ENCODE results near the gene TAS2R20. TPM values are rescaled to one million over a fixed set of nuclear protein-coding genes. Genes with fewer than 3 reads are reported as not detected.
"Not testable (repeated sequence)": the region's sequence is repeated elsewhere in the genome, so short reads cannot be mapped to it uniquely, and the experiment has no call there.

TAS2R20 gene
- total RNA-seq: 3.8 to 5.0 TPM (median 4.8 TPM) in 3 replicates

GRCh38 chr12:10998204-10998603, at the start of gene TAS2R20:
Gene TAS2R20 (minus strand): TSS chr12:10998304. CDS start chr12:10997875, 429 bp downstream.
- Mint-ChIP-seq H3K9me3 (peaks cover 12% of the 10 kb centered on the region), H3K27me3 (ENCODE audit: low read depth) (no peaks in the 10 kb centered on the region), H3K36me3 (peaks cover 19% of the 10 kb centered on the region), H3K4me3 (no peak within 1 kb of the TSS), H3K27ac (no peak within 1 kb of the TSS), H3K4me1 (no peaks in the 10 kb centered on the region)
- TF ChIP-seq CTCF (IDR thresholded peaks at IDR 0.05; ENCODE audit: unreplicated experiment): no peak
- DNase-seq (ENCODE audit: low spot score in 2 of 2, unreplicated experiment in 2 of 2): no peak

- not testable (repeated sequence) for H3K27ac Mint-ChIP-seq; H3K4me3 Mint-ChIP-seq; H3K4me1 Mint-ChIP-seq; DNase-seq (ENCODE audit: low spot score in 2 of 2, unreplicated experiment in 2 of 2); H3K27me3 Mint-ChIP-seq (ENCODE audit: low read depth)
- Mint-ChIP-seq H3K36me3 (peaks cover 53% of the 10 kb centered on the region), H3K9me3 (peaks cover 31% of the 10 kb centered on the region)
Measured at GRCh38 chr12:11041366-11041765, 43.3 kb upstream of the TAS2R20 start.

- no peak overlapping the region for H3K4me3 Mint-ChIP-seq
- peaks cover 55% of the 10 kb centered on the region for H3K36me3 Mint-ChIP-seq
Measured at GRCh38 chr12:11040162-11040561, 42.1 kb upstream of the TAS2R20 start.

GRCh38 chr12:11039171-11039570, 41.1 kb upstream of the TAS2R20 start:
- TF ChIP-seq CTCF (IDR thresholded peaks at IDR 0.05; ENCODE audit: unreplicated experiment): no peak
- Mint-ChIP-seq H3K27me3 (ENCODE audit: low read depth) (no peaks in the 10 kb centered on the region), H3K36me3 (peaks cover 46% of the 10 kb centered on the region), H3K27ac (no peak overlapping the region), H3K9me3 (peaks cover 26% of the 10 kb centered on the region), H3K4me3 (no peak overlapping the region), H3K4me1 (no peaks in the 10 kb centered on the region)
- no peak for DNase-seq (ENCODE audit: low spot score in 2 of 2, unreplicated experiment in 2 of 2)

More at GRCh38 chr12:11040162-11040561, 42.1 kb upstream of the TAS2R20 start:
- Mint-ChIP-seq H3K27ac (no peak overlapping the region), H3K9me3 (peaks cover 34% of the 10 kb centered on the region), H3K4me1 (no peaks in the 10 kb centered on the region), H3K27me3 (ENCODE audit: low read depth) (no peaks in the 10 kb centered on the region)
- no peak for TF ChIP-seq CTCF (IDR thresholded peaks at IDR 0.05; ENCODE audit: unreplicated experiment)
- no peak for DNase-seq (ENCODE audit: low spot score in 2 of 2, unreplicated experiment in 2 of 2)

GRCh38 chr12:11033959-11034358, 35.9 kb upstream of the TAS2R20 start:
- H3K4me3 Mint-ChIP-seq; H3K27me3 Mint-ChIP-seq (ENCODE audit: low read depth); DNase-seq (ENCODE audit: low spot score in 2 of 2, unreplicated experiment in 2 of 2); H3K4me1 Mint-ChIP-seq; H3K27ac Mint-ChIP-seq: not testable (repeated sequence)
- Mint-ChIP-seq H3K9me3 (peaks cover 15% of the 10 kb centered on the region), H3K36me3 (peaks cover 31% of the 10 kb centered on the region)

GRCh38 chr12:11031307-11031706, 33.2 kb upstream of the TAS2R20 start, which contains the start of gene TAS2R31:
Gene TAS2R31 (minus strand): TSS chr12:11031407. CDS start chr12:11031335, 72 bp downstream.
- no peaks in the 10 kb centered on the region for H3K4me1 Mint-ChIP-seq
- peaks cover 10% of the 10 kb centered on the region for H3K9me3 Mint-ChIP-seq
- H3K27ac Mint-ChIP-seq: no peak within 1 kb of the TSS
- no peak for DNase-seq (ENCODE audit: low spot score in 2 of 2, unreplicated experiment in 2 of 2)
- H3K36me3 Mint-ChIP-seq: peaks cover 37% of the 10 kb centered on the region
- no peak for TF ChIP-seq CTCF (IDR thresholded peaks at IDR 0.05; ENCODE audit: unreplicated experiment)
- H3K27me3 Mint-ChIP-seq (ENCODE audit: low read depth): no peaks in the 10 kb centered on the region
- H3K4me3 Mint-ChIP-seq: no peak within 1 kb of the TSS

- Mint-ChIP-seq H3K9me3 (peaks cover 16% of the 10 kb centered on the region), H3K36me3 (peaks cover 38% of the 10 kb centered on the region), H3K4me3 (no peak overlapping the region), H3K27me3 (ENCODE audit: low read depth) (no peaks in the 10 kb centered on the region), H3K27ac (no peak overlapping the region), H3K4me1 (no peaks in the 10 kb centered on the region)
- no peak for TF ChIP-seq CTCF (IDR thresholded peaks at IDR 0.05; ENCODE audit: unreplicated experiment)
- DNase-seq (ENCODE audit: low spot score in 2 of 2, unreplicated experiment in 2 of 2): no peak
Measured at GRCh38 chr12:11026118-11026517, 28.0 kb upstream of the TAS2R20 start.

All from mesothelial cell of epicardium (in vitro differentiated cells).